H1 (cell line): Measurements from ENCODE around the gene NRXN2. TPM values are rescaled to one million over a fixed set of nuclear protein-coding genes. Genes with fewer than 3 reads are reported as not detected.

Experiments
- CTCF ChIA-PET: fragments of 300-600 bp; sonication (Branson Sonifier 250); formaldehyde crosslinking; loops from one replicate; lab custom pipeline; 2021; ENCODE audit not compliant: partially characterized antibody; lab: Charles Lee
- POLR2A ChIA-PET: fragments of 300-600 bp; sonication (Branson Sonifier 250); formaldehyde crosslinking; loops from one replicate; lab custom pipeline; 2021; ENCODE audit warnings: inconsistent platforms; ENCODE audit not compliant: partially characterized antibody; lab: Charles Lee
- DNase-seq, 2 experiments: peaks; one replicate each; pipeline versions ENCODE4 v3.0.0 to v3.0.0-alpha.2; 2010 to 2022; ENCODE audit warnings: low spot score in 2 of 2, low read depth in 1 of 2, mixed read lengths in 1 of 2
- FAIRE-seq: peaks from 2 replicates; lab custom pipeline; 2011; peaks lifted over from hg19 to GRCh38; lab: Jason Lieb, UNC
- H2AFZ ChIP-seq: 2 replicates; pipeline ENCODE4 v1.8.1; 2012; ENCODE audit warnings: low read length, inconsistent platforms
- H2AK5ac ChIP-seq: 2 replicates; pipeline ENCODE4 v1.6.1; 2013; ENCODE audit warnings: low read depth, low read length
- H2BK120ac ChIP-seq: replicated peaks from 2 replicates; pipeline ENCODE3; 2013; ENCODE audit warnings: low read depth, low read length, inconsistent platforms
- H2BK12ac ChIP-seq: 2 replicates; pipeline ENCODE4 v1.6.1; 2013; ENCODE audit warnings: low read depth, low read length
- H2BK15ac ChIP-seq: 2 replicates; pipeline ENCODE4 v1.6.1; 2013; ENCODE audit warnings: low read length
- H2BK20ac ChIP-seq: 2 replicates; pipeline ENCODE4 v1.6.1; 2013; ENCODE audit warnings: low read length
- H2BK5ac ChIP-seq: 2 replicates; pipeline ENCODE4 v1.6.1; 2013; ENCODE audit warnings: low read depth, low read length
- H3K14ac ChIP-seq: 2 replicates; pipeline ENCODE4 v1.6.1; 2013; ENCODE audit warnings: inconsistent platforms; ENCODE audit not compliant: insufficient read length
- H3K18ac ChIP-seq: 2 replicates; pipeline ENCODE4 v1.6.1; 2013; ENCODE audit warnings: low read length; ENCODE audit errors: extremely low read depth
- H3K23ac ChIP-seq: 2 replicates; pipeline ENCODE4 v1.6.1; 2013; ENCODE audit warnings: inconsistent platforms; ENCODE audit not compliant: insufficient read length
- H3K23me2 ChIP-seq: 2 replicates; pipeline ENCODE4 v1.6.1; 2013; ENCODE audit warnings: low read depth, low read length
- H3K27ac ChIP-seq: 2 replicates; pipeline ENCODE4 v1.6.1; 2011; ENCODE audit warnings: low read depth, low read length, inconsistent platforms
- H3K27me3 ChIP-seq, 4 experiments: replicated peaks in 1 of 4; 1 replicate in 1 of 4; 2 replicates in 3 of 4; pipeline versions ENCODE4 v1.6.1 to v1.8.1; 2011 to 2013; ENCODE audit warnings: low read length in 3 of 4, mild to moderate bottlenecking in 3 of 4, inconsistent platforms in 2 of 4, mixed read lengths in 2 of 4, moderate library complexity in 1 of 4; ENCODE audit not compliant: control insufficient read depth in 3 of 4, insufficient read depth in 3 of 4; ENCODE audit errors: extremely low read depth in 1 of 4
- H3K36me3 ChIP-seq, 4 experiments: 2 replicates each; pipeline versions ENCODE4 v1.6.1 to v1.8.1; 2011 to 2013; ENCODE audit warnings: mild to moderate bottlenecking in 4 of 4, low read length in 3 of 4, moderate library complexity in 2 of 4, control low read depth in 1 of 4, inconsistent platforms in 1 of 4; ENCODE audit not compliant: insufficient read depth in 4 of 4, control insufficient read depth in 2 of 4
- H3K4ac ChIP-seq: replicated peaks from 2 replicates; pipeline ENCODE3; 2013; ENCODE audit warnings: low read length, low read depth, mixed read lengths, inconsistent platforms; ENCODE audit not compliant: insufficient read length
- H3K4me1 ChIP-seq, 4 experiments: replicated peaks in 1 of 4; 1 replicate in 1 of 4; 2 replicates in 3 of 4; pipeline versions ENCODE4 v1.6.1 to v1.8.1; 2011 to 2013; ENCODE audit warnings: low read length in 3 of 4, inconsistent platforms in 2 of 4, mixed read lengths in 1 of 4; ENCODE audit not compliant: insufficient read depth in 4 of 4, control insufficient read depth in 3 of 4
- H3K4me2 ChIP-seq, 2 experiments: 2 replicates each; pipeline versions ENCODE4 v1.6.1 to v1.8.1; 2011 to 2013; ENCODE audit warnings: low read depth in 2 of 2, low read length in 2 of 2, control low read depth in 1 of 2, inconsistent platforms in 1 of 2, mild to moderate bottlenecking in 1 of 2; ENCODE audit not compliant: insufficient read depth in 1 of 2
- H3K4me3 ChIP-seq, 4 experiments: fragments of 200-600, 300-600 bp in 1 of 4; sonication (generic), shearing (Covaris generic), sonication (Bioruptor Twin) in 1 of 4; 2 replicates each; pipeline versions ENCODE4 v1.5.1 to v1.8.1; 2011 to 2016; ENCODE audit warnings: low read length in 4 of 4, low read depth in 3 of 4, control low read depth in 2 of 4, inconsistent platforms in 2 of 4, mild to moderate bottlenecking in 2 of 4, mixed read lengths in 1 of 4, moderate library complexity in 1 of 4; ENCODE audit not compliant: insufficient read depth in 2 of 4; ENCODE audit errors: extremely low read depth in 1 of 4
- H3K56ac ChIP-seq: replicated peaks from 2 replicates; pipeline ENCODE3; 2013; ENCODE audit warnings: low read depth, mild to moderate bottlenecking, mixed read lengths, low read length, inconsistent platforms; ENCODE audit not compliant: insufficient read length
- H3K79me1 ChIP-seq: 2 replicates; pipeline ENCODE4 v1.6.1; 2013; ENCODE audit warnings: low read depth, low read length, control low read depth
- H3K79me2 ChIP-seq, 2 experiments: 2 replicates each; pipeline versions ENCODE4 v1.6.1 to v1.8.1; 2012 to 2013; ENCODE audit warnings: low read length in 2 of 2, mild to moderate bottlenecking in 2 of 2, inconsistent platforms in 1 of 2; ENCODE audit not compliant: insufficient read depth in 2 of 2, control insufficient read depth in 1 of 2
- H3K9ac ChIP-seq, 4 experiments: replicated peaks in 1 of 4; 1 replicate in 1 of 4; 2 replicates in 3 of 4; pipeline versions ENCODE4 v1.6.1 to v1.8.1; 2011 to 2013; ENCODE audit warnings: low read depth in 3 of 4, low read length in 3 of 4, control low read depth in 2 of 4, mild to moderate bottlenecking in 2 of 4, moderate library complexity in 2 of 4, inconsistent platforms in 1 of 4; ENCODE audit errors: extremely low read depth in 1 of 4
- H3K9me3 ChIP-seq, 2 experiments: 2 replicates each; pipeline versions ENCODE4 v1.6.1 to v1.8.1; 2012 to 2013; ENCODE audit warnings: mild to moderate bottlenecking in 2 of 2, moderate library complexity in 2 of 2, control low read depth in 1 of 2, inconsistent platforms in 1 of 2, low read depth in 1 of 2, low read length in 1 of 2, mixed read lengths in 1 of 2; ENCODE audit not compliant: insufficient read depth in 2 of 2
- H4K20me1 ChIP-seq, 2 experiments: replicated peaks in 1 of 2; 2 replicates each; pipeline versions ENCODE3 to v1.8.1; 2011 to 2013; ENCODE audit warnings: inconsistent platforms in 2 of 2, low read length in 2 of 2, mild to moderate bottlenecking in 1 of 2; ENCODE audit not compliant: insufficient read depth in 2 of 2, control insufficient read depth in 1 of 2
- H4K5ac ChIP-seq: 2 replicates; pipeline ENCODE4 v1.6.1; 2013; ENCODE audit warnings: low read length, low read depth, mixed read lengths, inconsistent platforms; ENCODE audit not compliant: insufficient read length
- H4K8ac ChIP-seq: 2 replicates; pipeline ENCODE4 v1.8.0; 2013; ENCODE audit warnings: mild to moderate bottlenecking, moderate library complexity, low read length, inconsistent platforms; ENCODE audit not compliant: insufficient read depth; ENCODE audit errors: extremely low read depth
- H4K91ac ChIP-seq: replicated peaks from 2 replicates; pipeline ENCODE3; 2013; ENCODE audit warnings: low read length, mixed read lengths, inconsistent platforms; ENCODE audit not compliant: insufficient read length
- ASH2L ChIP-seq: fragments of 200-600, 300-600 bp; sonication (generic); IDR thresholded peaks from one replicate; pipeline ENCODE4 v1.7.1; 2017; ENCODE audit warnings: low read length
- BACH1 ChIP-seq: IDR thresholded peaks from 2 replicates; pipeline ENCODE4 v1.6.1; 2012; ENCODE audit warnings: low read length, improper control_type of control experiment
- BRCA1 ChIP-seq: IDR thresholded peaks from 2 replicates; pipeline ENCODE4 v1.6.1; 2012; ENCODE audit warnings: low read depth, low read length, improper control_type of control experiment
- CEBPB ChIP-seq: IDR thresholded peaks from 2 replicates; pipeline ENCODE4 v1.6.1; 2012; ENCODE audit warnings: low read depth, low read length
- CHD1 ChIP-seq: IDR thresholded peaks from 2 replicates; pipeline ENCODE4 v1.6.1; 2012; ENCODE audit warnings: low read depth, low read length, improper control_type of control experiment
- JUND ChIP-seq: IDR thresholded peaks from 2 replicates; pipeline ENCODE4 v1.6.1; 2011; ENCODE audit warnings: mild to moderate bottlenecking, improper control_type of control experiment, low read length
- KDM5A ChIP-seq: fragments of 200-600 bp; IDR thresholded peaks from 2 replicates; pipeline ENCODE4 v1.7.1; 2012; ENCODE audit warnings: mild to moderate bottlenecking, low read length, inconsistent platforms, mixed read lengths
- RAD21 ChIP-seq, 2 experiments: IDR thresholded peaks in 1 of 2; conservative IDR thresholded peaks in 1 of 2; 2 replicates each; pipeline ENCODE4 v1.6.1; 2011; ENCODE audit warnings: low read depth in 2 of 2, low read length in 2 of 2, improper control_type of control experiment in 1 of 2, inconsistent platforms in 1 of 2, mild to moderate bottlenecking in 1 of 2, moderate library complexity in 1 of 2
- SAP30 ChIP-seq: fragments of 300-600 bp; sonication (generic); IDR thresholded peaks from 2 replicates; pipeline ENCODE4 v1.7.1; 2012; ENCODE audit warnings: low read length, moderate library complexity, mild to moderate bottlenecking, inconsistent platforms; ENCODE audit not compliant: insufficient read depth, insufficient replicate concordance
- SIN3A ChIP-seq, 2 experiments: IDR thresholded peaks in 1 of 2; conservative IDR thresholded peaks in 1 of 2; 2 replicates each; pipeline ENCODE4 v1.6.1; 2011 to 2012; ENCODE audit warnings: low read length in 2 of 2, improper control_type of control experiment in 1 of 2, low read depth in 1 of 2, mild to moderate bottlenecking in 1 of 2
- SP1 ChIP-seq: IDR thresholded peaks from 2 replicates; pipeline ENCODE4 v1.6.1; 2011; ENCODE audit warnings: low read depth, low read length
- TAF7 ChIP-seq: optimal IDR thresholded peaks from 2 replicates; pipeline ENCODE3; 2011; ENCODE audit warnings: low read depth, mild to moderate bottlenecking, inconsistent platforms, low read length, moderate library complexity, borderline replicate concordance
- TBP ChIP-seq: IDR thresholded peaks from 2 replicates; pipeline ENCODE4 v1.6.1; 2011; ENCODE audit warnings: low read depth, low read length, improper control_type of control experiment
- USF2 ChIP-seq: IDR thresholded peaks from 2 replicates; pipeline ENCODE4 v1.6.1; 2011; ENCODE audit warnings: low read length, improper control_type of control experiment
- WGBS, 2 experiments: shearing (Covaris generic) in 1 of 2; methylation state at CpG; one replicate each; pipeline versions ENCODE4 v1.1.6 to v1.1.7; 2013 to 2015; ENCODE audit warnings: low lambda C conversion rate in 2 of 2, mixed read lengths in 2 of 2, inconsistent platforms in 1 of 2, low coverage in 1 of 2, missing lambda C conversion rate in 1 of 2; ENCODE audit not compliant: insufficient replicate concordance in 2 of 2, insufficient coverage in 1 of 2, insufficient read length in 1 of 2; ENCODE audit errors: extremely low coverage in 1 of 2, missing lambda C conversion rate in 1 of 2; 5-methylcytosine and 5-hydroxymethylcytosine counted together
- polyA plus RNA-seq, 7 experiments: library from polyadenylated mRNA; depleted of rRNA in 3 of 7; stranded (reverse) in 5 of 7; unstranded in 2 of 7; fragments of >200 nt in 5 of 7; fragments of 200-250 nt in 2 of 7; gene quantifications; 1 replicate in 5 of 7; 2 replicates in 1 of 7; 4 replicates in 1 of 7; pipeline versions ENCODE4 v1.2.1 to v1.2.3, GENCODE V29; 2011 to 2013; ENCODE audit warnings: missing spikeins in 2 of 7, mixed read lengths in 2 of 7
- total RNA-seq: library from RNA; stranded (reverse); fragmentation: NEBNext Ultra II Directional; extraction: Animal tissue kit (Norgen Biotek cat#: 25700); gene quantifications from 2 replicates; pipeline ENCODE4 v1.2.1, GENCODE V29; 2021

NRXN2 gene
- total and polyA plus RNA-seq, 2 of the 8 experiments (the other 6 are each of a cell fraction or from before 2014, with no cell fraction given) = 1.3 to 11.5 TPM

GRCh38 chr11:64663656-64664055 lies 59.3 kb downstream of the NRXN2 start:
- H3K4ac ChIP-seq = no peak overlapping the region
- CTCF ChIA-PET = interaction anchor here (1.2 to 7.2 kb wide), 4 partner anchors 11 to 25 kb away, joined by 5 to 68 read pairs (median 8); no protein-coding TSS in a partner anchor
- no peak overlapping the region for H2BK15ac ChIP-seq
- no peak for TF ChIP-seq TAF7
- no peak for TF ChIP-seq SIN3A (conservative IDR thresholded peaks at IDR 0.05 in 1 of 2, IDR thresholded peaks at IDR 0.05 in 1 of 2; ENCODE audit: low read depth in 1 of 2, low read length in 2 of 2)
- no peak for TF ChIP-seq BRCA1
- TF ChIP-seq SP1 = no peak
- no peak for TF ChIP-seq CEBPB
- TF ChIP-seq JUND = no peak
- TF ChIP-seq USF2 = no peak
- no peak for TF ChIP-seq CHD1
- TF ChIP-seq ASH2L = no peak
- no peak for TF ChIP-seq SAP30
- TF ChIP-seq RAD21 (IDR thresholded peaks at IDR 0.05 in 1 of 2, conservative IDR thresholded peaks at IDR 0.05 in 1 of 2; ENCODE audit: low read depth in 2 of 2, low read length in 2 of 2) = no peak
- no peak for TF ChIP-seq TBP
- TF ChIP-seq KDM5A = no peak
- TF ChIP-seq BACH1 = no peak

More at GRCh38 chr11:64663656-64664055, 59.3 kb downstream of the NRXN2 start:
- H3K4me2 ChIP-seq = no peak overlapping the region
- H4K91ac ChIP-seq = no peak overlapping the region
- no peak overlapping the region for H3K4me3 ChIP-seq
- no peak for FAIRE-seq
- H3K79me2 ChIP-seq = no peaks in the 10 kb centered on the region
- no peak overlapping the region for H2AK5ac ChIP-seq
- no peak overlapping the region for H3K56ac ChIP-seq
- no peaks in the 10 kb centered on the region for H3K23me2 ChIP-seq
- H4K20me1 ChIP-seq = no peaks in the 10 kb centered on the region
- no peak overlapping the region for H3K23ac ChIP-seq
- H3K4me1 ChIP-seq = peaks cover 0 to 13% (median under 1%) of the 10 kb centered on the region in 4 experiments; a peak in 4 of 7 replicates
- no peak overlapping the region for H2AFZ ChIP-seq
- H4K5ac ChIP-seq = no peak overlapping the region
- H3K9ac ChIP-seq = no peak overlapping the region
- DNase-seq = no peak
- H4K8ac ChIP-seq = no peak overlapping the region
- no peak overlapping the region for H3K27ac ChIP-seq
- no peak overlapping the region for H3K18ac ChIP-seq
- no peaks in the 10 kb centered on the region for H3K27me3 ChIP-seq
- no peaks in the 10 kb centered on the region for H3K9me3 ChIP-seq
- no peaks in the 10 kb centered on the region for H3K79me1 ChIP-seq
- no peak overlapping the region for H3K14ac ChIP-seq
- H2BK5ac ChIP-seq = no peak overlapping the region
- H2BK120ac ChIP-seq = no peak overlapping the region
- no peak overlapping the region for H2BK12ac ChIP-seq
- WGBS, 2 experiments = 81% methylated on average over 4 of the region's 4 CpGs; no CpG with 5 or more reads in 1 of the 2 experiments
- H3K36me3 ChIP-seq = no peaks in the 10 kb centered on the region
- POLR2A ChIA-PET = no interaction called here
- H2BK20ac ChIP-seq = no peak overlapping the region
